OCI-LY7 (cell line): ENCODE results near the gene LANCL1. TPM values are rescaled to one million over a fixed set of nuclear protein-coding genes. Genes with fewer than 3 reads are reported as not detected.
A peak's percentile ranks its signal among the peaks of the same experiment; 100 is the strongest.

ENCODE experiments used
- Bru-seq: library from RNA; stranded (reverse); fragments of 400-500 nt; gene quantifications from one replicate; lab custom pipeline; 2021; lab: Mats Ljungman, UMichigan
- BruChase-seq, 2 experiments: library from RNA; stranded (reverse); fragments of 400-500 nt; gene quantifications; one replicate each; lab custom pipeline; 2021; lab: Mats Ljungman, UMichigan
- BruUV-seq: library from RNA; stranded (reverse); fragments of 400-500 nt; replicated peaks from 2 replicates; lab custom pipeline; 2021; lab: Mats Ljungman, UMichigan
- CTCF ChIA-PET: fragments of 300-600 bp; sonication (Branson Sonifier 250); formaldehyde crosslinking; loops from one replicate; lab custom pipeline; 2022; ENCODE audit warnings: antibody characterized with exemption; ENCODE audit not compliant: unreplicated experiment; lab: Charles Lee
- POLR2A ChIA-PET: fragments of 300-600 bp; sonication (Branson Sonifier 250); formaldehyde crosslinking; loops from one replicate; lab custom pipeline; 2022; ENCODE audit warnings: antibody characterized with exemption; lab: Charles Lee
- DNase-seq: peaks from one replicate; pipeline ENCODE4 v3.0.0-alpha.2; 2015; ENCODE audit warnings: low spot score
- H2AFZ ChIP-seq: fragments of 200-600 bp; sonication (generic), shearing (Covaris generic); 2 replicates; pipeline ENCODE4 v1.6.1; 2014; ENCODE audit warnings: mild to moderate bottlenecking, antibody characterized with exemption, low read length, moderate library complexity
- H3K27ac ChIP-seq: fragments of 200-600 bp; sonication (generic); 2 replicates; pipeline ENCODE4 v1.5.1; 2014; ENCODE audit warnings: mixed run types, low read depth, mild to moderate bottlenecking, moderate library complexity, low read length, inconsistent platforms; ENCODE audit not compliant: poor library complexity, severe bottlenecking
- H3K36me3 ChIP-seq: fragments of 200-600 bp; sonication (generic); 2 replicates; pipeline ENCODE4 v1.6.1; 2014; ENCODE audit warnings: mild to moderate bottlenecking, antibody characterized with exemption, low read length, moderate library complexity, mixed read lengths; ENCODE audit not compliant: insufficient read depth
- H3K4me1 ChIP-seq: fragments of 200-600 bp; sonication (generic); 2 replicates; pipeline ENCODE4 v1.5.1; 2014; ENCODE audit warnings: mild to moderate bottlenecking, low read length; ENCODE audit not compliant: insufficient read depth, poor library complexity, severe bottlenecking
- H3K4me2 ChIP-seq: fragments of 200-600 bp; sonication (generic); 2 replicates; pipeline ENCODE4 v1.6.1; 2014; ENCODE audit warnings: mild to moderate bottlenecking, low read length
- H3K4me3 ChIP-seq: fragments of 200-600 bp; sonication (generic); 2 replicates; pipeline ENCODE4 v1.5.1; 2014; ENCODE audit warnings: mild to moderate bottlenecking, low read depth, low read length; ENCODE audit not compliant: poor library complexity, severe bottlenecking
- H3K79me2 ChIP-seq: fragments of 200-600 bp; sonication (generic); 2 replicates; pipeline ENCODE4 v1.6.1; 2016; ENCODE audit warnings: low read depth, mild to moderate bottlenecking, low read length, moderate library complexity, mixed read lengths; ENCODE audit not compliant: insufficient read depth
- H3K9me2 ChIP-seq: fragments of 200-600 bp; sonication (generic); 2 replicates; pipeline ENCODE4 v1.6.1; 2016; ENCODE audit warnings: mild to moderate bottlenecking, low read length, mixed read lengths; ENCODE audit not compliant: insufficient read depth
- H3K9me3 ChIP-seq: fragments of 200-600 bp; sonication (generic); 2 replicates; pipeline ENCODE4 v1.6.1; 2014; ENCODE audit warnings: mild to moderate bottlenecking, mixed run types, low read length, mixed read lengths
- H4K20me1 ChIP-seq: fragments of 200-600 bp; sonication (generic); 2 replicates; pipeline ENCODE4 v1.6.1; 2014; ENCODE audit warnings: mild to moderate bottlenecking, antibody characterized with exemption, low read length, moderate library complexity, mixed read lengths; ENCODE audit not compliant: insufficient read depth
- EZH2phosphoT487 ChIP-seq: fragments of 200-600 bp; sonication (generic); IDR thresholded peaks from 2 replicates; pipeline ENCODE4 v1.6.1; 2018; ENCODE audit warnings: low read depth, borderline replicate concordance, mild to moderate bottlenecking, mixed run types, antibody characterized with exemption, low read length, moderate library complexity, mixed read lengths
- intact Hi-C: fragments of 100-400 bp; cut with micrococcal nuclease; formaldehyde crosslinking; loops from one replicate; pipeline ENCODE4 v1.10.0; 2022; ENCODE audit not compliant: unreplicated experiment
- long read RNA-seq: library from polyadenylated mRNA; stranded (forward); transcript quantifications from one replicate; pipeline ENCODE4 v2.0.0, GENCODE V29; 2022
- total RNA-seq, 2 experiments: library from RNA; depleted of rRNA in 1 of 2; stranded (reverse); fragments of >200 nt in 1 of 2; shearing (Covaris generic) in 1 of 2; gene quantifications; 2 replicates each; pipeline ENCODE4 v1.2.3, GENCODE V29; 2014 to 2022
- TF ChIP-seq, protein P1 (sequence below): fragments of 200-600 bp; sonication (generic); conservative IDR thresholded peaks from 2 replicates; pipeline ENCODE4 v1.5.1; 2014; ENCODE audit warnings: mild to moderate bottlenecking, antibody characterized with exemption, low read length, moderate library complexity, mixed read lengths

The LANCL1 gene, protein sequence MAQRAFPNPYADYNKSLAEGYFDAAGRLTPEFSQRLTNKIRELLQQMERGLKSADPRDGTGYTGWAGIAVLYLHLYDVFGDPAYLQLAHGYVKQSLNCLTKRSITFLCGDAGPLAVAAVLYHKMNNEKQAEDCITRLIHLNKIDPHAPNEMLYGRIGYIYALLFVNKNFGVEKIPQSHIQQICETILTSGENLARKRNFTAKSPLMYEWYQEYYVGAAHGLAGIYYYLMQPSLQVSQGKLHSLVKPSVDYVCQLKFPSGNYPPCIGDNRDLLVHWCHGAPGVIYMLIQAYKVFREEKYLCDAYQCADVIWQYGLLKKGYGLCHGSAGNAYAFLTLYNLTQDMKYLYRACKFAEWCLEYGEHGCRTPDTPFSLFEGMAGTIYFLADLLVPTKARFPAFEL
- total RNA-seq (2014; rRNA removed; shearing (Covaris generic)) (20.4 and 22.5 TPM in 2 replicates), total RNA-seq (2022) (55.2 and 67.3 TPM in 2 replicates), Bru-seq, nascent RNA (percentile 80 among the genes with signal in this experiment), BruChase-seq, experiment 1, labeled RNA remaining after a 6-hour chase (percentile 89 among the genes with signal in this experiment), BruChase-seq, experiment 2, labeled RNA remaining after a 2-hour chase (percentile 82 among the genes with signal in this experiment)
- long read RNA-seq, full-length matches to known transcripts: 138 of 165 reads
- long read RNA-seq, partial matches to known transcripts: 24 of 165 reads
- long read RNA-seq, other reads (novel, unspliced or antisense): 3 of 165 reads

DNA sequence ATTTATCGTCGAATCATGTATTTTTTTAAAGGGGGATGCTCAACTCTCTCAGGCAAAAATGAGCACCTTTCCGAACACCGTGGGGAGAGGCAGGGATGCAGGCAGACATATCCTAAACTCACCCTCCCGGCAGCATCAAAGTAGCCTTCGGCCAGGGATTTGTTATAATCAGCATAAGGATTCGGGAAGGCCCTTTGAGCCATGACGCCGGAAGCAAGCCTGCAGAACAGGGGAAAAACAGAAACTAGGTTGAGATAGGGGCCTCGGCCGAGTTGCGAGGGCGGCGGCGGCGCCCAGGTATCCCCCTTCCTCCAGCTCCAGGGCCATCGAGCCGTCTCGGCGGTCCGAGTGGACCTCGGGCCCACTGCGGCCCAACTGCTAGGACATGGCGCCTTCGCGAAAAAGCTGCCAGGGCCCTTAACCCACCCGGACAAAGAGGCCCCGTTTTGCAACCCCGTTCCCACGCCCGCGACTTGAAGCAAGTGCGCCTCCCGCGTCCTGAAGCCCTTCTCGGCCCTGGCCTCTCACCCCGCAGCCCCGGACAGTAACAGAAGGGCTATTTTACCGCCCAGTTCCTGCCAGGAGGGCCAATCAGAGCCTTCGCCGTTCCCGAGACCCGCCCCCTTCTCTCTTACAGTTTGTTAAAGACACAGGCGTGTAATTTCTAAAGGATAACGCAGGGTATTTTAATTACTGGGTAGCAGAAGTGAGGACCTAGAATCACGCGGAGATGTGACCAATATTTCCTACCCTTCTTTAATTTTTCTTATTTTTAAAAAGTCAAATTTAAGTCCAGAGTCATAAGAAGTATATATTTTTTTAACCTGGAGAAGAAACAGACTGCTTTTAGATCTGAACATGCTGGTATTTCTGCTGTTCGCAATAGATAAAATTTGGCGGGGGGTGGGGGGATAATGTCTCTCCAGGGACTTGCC lies at the start of gene LANCL1:
Gene LANCL1 (minus strand): TSS at position 566 of the 935 bp plus-strand sequence. CDS start 363 bp downstream, at position 203.
- POLR2A ChIA-PET: interaction anchor here (0.6 to 3.3 kb wide), 9 partner anchors 8 to 28 kb away, joined by 3 to 23 read pairs (median 3); no protein-coding TSS in a partner anchor
- H3K4me3 ChIP-seq: peak within 1 kb of the TSS; percentile 85
- BruUV-seq: no TSS peak

DNA sequence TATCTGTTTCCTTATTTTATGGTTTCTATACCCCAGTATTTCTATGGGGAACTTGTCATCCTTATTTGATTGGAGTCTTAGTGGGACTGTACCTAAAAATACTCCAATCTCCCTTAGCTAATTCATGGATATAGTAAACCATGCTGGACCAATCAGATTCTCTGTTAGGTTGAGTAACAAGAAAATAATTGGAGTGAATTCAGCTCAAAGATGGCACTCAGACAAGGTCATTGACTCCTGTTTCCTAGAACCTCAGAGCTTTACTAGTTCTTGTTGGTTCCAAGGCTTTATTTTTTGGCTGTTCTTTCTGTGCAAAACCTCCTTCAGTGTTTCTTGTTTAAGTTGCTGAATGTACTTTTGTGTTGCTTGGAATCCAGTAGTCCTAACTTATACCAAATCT lies 48.0 kb upstream of the LANCL1 start:
- no peak for DNase-seq
- Histone ChIP-seq H3K27ac (no peak overlapping the region), H2AFZ (no peak overlapping the region), H3K79me2 (no peaks in the 10 kb centered on the region), H3K36me3 (no peaks in the 10 kb centered on the region), H4K20me1 (no peaks in the 10 kb centered on the region), H3K4me1 (no peaks in the 10 kb centered on the region), H3K4me2 (no peak overlapping the region), H3K4me3 (no peak overlapping the region), H3K9me2 (no peaks in the 10 kb centered on the region), H3K9me3 (no peaks in the 10 kb centered on the region)
- POLR2A ChIA-PET: interaction anchor here (1.3 kb wide), 1 partner anchor 78 kb away, joined by 3 read pairs; no protein-coding TSS in a partner anchor
- intact Hi-C loops: no loop called here
- CTCF ChIA-PET: no interaction called here
- TF ChIP-seq EZH2phosphoT487: no peak
- TF ChIP-seq, protein P1, sequence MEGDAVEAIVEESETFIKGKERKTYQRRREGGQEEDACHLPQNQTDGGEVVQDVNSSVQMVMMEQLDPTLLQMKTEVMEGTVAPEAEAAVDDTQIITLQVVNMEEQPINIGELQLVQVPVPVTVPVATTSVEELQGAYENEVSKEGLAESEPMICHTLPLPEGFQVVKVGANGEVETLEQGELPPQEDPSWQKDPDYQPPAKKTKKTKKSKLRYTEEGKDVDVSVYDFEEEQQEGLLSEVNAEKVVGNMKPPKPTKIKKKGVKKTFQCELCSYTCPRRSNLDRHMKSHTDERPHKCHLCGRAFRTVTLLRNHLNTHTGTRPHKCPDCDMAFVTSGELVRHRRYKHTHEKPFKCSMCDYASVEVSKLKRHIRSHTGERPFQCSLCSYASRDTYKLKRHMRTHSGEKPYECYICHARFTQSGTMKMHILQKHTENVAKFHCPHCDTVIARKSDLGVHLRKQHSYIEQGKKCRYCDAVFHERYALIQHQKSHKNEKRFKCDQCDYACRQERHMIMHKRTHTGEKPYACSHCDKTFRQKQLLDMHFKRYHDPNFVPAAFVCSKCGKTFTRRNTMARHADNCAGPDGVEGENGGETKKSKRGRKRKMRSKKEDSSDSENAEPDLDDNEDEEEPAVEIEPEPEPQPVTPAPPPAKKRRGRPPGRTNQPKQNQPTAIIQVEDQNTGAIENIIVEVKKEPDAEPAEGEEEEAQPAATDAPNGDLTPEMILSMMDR: no peak
- BruUV-seq: no TSS peak

More for the DNA sequence above, at the start of gene LANCL1:
- peak; percentile 90 for DNase-seq
- Histone ChIP-seq H3K9me3 (no peaks in the 10 kb centered on the region), H4K20me1 (no peaks in the 10 kb centered on the region), H3K4me2 (peak within 1 kb of the TSS; percentile 70), H3K9me2 (no peaks in the 10 kb centered on the region), H3K79me2 (peaks cover 10% of the 10 kb centered on the region; the same call in 1 of the 2 replicates), H3K4me1 (peaks cover 20% of the 10 kb centered on the region), H2AFZ (peak within 1 kb of the TSS; percentile 96), H3K36me3 (peaks cover 20% of the 10 kb centered on the region), H3K27ac (peak within 1 kb of the TSS; percentile 48)
- intact Hi-C loops: loop anchor here (1.0 to 5.0 kb wide), 3 partner anchors 15 to 474 kb away; partner anchors contain the start of genes KANSL1L and RPE
- TF ChIP-seq, protein P1: no peak; the same call in 1 of the 2 replicates
- no peak for TF ChIP-seq EZH2phosphoT487
- CTCF ChIA-PET: no interaction called here
